GM19099 (cell line): Measurements from ENCODE around the gene BTG4.

Experiments used
- POLR2A ChIP-seq: IDR thresholded peaks from 3 replicates; pipeline ENCODE4 v1.6.1; 2011; ENCODE audit warnings: low read depth; ENCODE audit not compliant: insufficient read length; ENCODE audit errors: extremely low read depth

BTG4 gene

DNA sequence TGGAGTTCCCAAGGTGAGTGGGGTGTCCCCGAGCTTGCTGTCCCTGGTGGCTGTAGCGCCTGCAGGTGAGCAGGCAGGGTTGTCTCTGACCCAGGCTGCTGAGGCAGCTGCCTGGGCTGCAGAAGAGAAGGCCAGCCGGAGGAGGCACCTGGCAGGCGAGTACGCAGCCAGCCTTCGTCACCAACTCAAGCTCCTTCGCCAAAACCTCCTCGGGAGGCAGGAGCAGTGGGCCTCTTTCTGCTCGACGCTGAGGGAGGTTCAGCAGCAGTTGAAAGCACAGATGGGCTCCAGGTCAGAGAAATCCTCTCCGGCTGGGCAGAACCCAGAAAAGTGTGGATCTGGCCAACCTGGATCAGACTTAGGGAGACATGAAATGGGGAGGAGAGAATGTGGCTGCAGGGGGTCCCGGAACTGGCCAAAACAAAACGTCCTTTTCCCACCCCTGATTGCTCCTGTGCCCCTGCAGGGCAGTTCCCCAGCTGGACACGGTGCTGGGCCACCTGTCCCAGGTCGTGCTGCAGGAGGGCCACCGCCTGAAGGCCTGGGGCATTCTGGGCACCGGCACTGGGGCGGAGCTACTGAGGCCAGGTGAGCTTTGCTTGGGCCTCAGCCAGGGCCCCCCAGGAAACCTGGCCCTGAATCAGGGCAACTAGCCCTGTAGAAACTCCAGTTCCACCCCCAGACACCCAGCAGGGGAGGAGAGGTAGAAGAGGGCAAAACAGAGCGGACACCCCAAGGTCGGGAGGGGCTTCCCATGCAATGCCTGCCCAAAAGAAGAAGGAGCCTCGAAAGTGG lies 56.7 kb downstream of the BTG4 start:
- no peak for TF ChIP-seq POLR2A

DNA sequence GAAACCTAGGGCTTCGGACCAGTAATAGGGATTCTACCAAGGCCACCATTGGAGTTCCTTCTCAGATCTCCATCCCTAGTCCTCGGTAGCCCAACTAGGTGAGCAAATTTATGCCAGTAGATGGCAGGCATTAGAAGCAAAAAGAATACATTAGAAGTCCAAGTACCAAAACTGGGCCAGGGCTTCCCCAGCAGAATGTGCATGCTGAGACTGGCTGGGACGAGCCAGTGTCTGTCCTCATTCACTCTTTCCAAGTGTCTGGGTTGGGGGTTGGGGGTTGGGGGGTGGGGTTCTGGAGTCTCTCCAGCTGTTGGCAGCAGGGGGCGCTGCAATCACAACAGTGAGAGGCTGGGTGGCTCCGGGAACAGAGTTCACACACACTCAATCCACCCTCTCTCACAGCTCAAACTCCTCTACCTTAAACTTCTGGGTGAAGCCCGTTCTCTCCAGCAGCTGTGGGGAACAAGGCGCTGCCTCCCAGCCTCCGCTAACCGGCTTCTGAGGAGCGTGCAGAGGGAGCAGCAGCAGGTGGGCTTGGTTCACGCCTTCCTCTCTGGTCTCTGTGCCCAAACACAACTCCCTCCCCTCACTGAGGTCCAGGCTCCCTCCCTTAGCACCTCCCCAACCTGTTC lies 57.5 kb downstream of the BTG4 start:
- no peak for TF ChIP-seq POLR2A

DNA sequence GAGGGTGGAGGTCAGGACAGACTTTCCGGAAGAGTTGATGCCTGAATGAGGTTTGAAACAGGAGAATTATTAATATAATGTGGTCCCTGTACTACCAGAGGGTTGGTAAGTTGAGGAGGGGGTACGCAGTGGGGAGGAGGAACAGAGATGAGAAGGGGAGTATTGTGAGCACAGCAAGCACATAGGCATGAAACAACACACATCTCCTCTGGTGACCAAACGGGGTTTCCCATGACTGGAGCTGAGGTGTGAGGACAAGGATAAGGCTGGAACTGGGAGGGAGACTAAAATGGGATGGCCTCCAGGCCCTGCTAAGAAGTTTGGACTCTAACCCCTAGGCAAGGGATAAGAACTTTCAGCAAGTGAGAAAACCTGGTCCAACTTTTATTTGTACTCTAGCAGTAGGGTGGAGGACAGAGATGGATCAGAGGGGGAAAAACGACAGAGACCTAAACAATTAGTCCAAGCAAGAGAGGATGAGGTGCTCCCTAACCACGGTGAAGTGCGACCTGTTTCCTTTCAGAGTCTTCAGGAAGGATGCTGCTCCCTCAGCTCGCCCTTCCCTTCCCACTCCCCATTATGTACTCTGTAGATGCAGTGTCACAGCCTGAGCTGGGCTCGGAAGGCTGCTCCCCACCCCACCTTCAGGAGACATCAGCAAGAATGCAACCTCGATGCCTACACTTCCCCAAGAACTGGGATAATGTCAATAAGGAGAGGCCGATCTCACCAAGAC lies 59.2 kb downstream of the BTG4 start:
- no peak for TF ChIP-seq POLR2A

DNA sequence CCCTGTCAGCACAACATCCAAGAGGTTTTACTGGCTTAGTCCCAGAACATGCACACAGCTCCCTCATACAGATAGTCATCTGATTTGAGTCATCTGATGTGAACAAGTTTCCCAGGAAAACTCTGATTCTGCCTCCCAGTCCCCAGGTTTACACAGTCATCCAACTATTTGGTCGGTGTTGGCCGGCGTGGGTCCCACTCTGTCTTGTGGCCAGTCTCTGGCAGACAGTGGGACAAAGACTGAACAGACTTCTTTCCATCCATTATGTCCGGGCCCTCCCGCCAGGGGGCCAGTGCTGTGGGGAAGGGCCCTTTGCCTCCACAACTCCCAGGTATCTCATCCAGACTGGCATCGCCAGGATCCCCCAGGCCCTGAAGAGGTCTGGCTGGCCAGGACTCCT lies 60.0 kb downstream of the BTG4 start:
- no peak for TF ChIP-seq POLR2A

DNA sequence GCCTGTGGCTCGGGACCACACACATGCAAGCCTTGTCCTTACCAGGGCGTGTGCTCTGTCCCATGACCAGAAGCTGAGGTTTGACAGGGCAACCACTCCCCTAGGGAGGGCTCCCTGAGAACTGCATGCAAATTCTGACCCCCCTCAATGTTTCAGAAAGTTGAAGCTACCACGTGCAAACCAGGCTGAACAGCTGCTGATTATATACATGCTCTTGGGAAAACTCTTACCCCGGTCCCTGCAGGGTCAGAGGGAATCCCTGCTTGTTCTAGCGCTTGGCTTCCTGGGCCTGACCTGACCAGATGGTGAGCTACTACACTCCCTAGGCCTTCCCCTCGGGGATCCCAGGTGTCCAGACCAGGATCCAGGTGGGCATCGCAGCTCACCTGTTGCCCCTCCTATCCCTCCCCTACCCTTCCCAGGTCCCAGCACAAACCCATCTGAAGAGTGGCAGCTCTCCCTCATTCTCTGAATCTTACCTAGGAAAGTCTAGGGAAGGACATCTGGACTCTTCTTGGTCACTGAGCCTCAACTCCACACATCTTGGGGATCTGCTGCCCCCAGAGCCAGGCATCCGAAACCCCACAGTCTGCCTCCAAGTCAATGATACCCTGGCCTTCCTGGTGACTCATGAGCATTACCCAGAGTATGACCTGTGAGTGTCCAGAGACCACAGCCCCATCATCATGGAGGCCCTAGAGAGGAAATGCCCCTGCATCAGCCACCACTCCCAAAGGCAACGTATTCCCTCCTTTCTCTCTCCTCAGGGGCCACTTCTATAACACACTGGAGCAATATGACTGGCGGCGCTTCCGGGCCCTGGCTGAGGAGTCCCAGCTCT lies 61.5 kb downstream of the BTG4 start:
- no peak for TF ChIP-seq POLR2A

DNA sequence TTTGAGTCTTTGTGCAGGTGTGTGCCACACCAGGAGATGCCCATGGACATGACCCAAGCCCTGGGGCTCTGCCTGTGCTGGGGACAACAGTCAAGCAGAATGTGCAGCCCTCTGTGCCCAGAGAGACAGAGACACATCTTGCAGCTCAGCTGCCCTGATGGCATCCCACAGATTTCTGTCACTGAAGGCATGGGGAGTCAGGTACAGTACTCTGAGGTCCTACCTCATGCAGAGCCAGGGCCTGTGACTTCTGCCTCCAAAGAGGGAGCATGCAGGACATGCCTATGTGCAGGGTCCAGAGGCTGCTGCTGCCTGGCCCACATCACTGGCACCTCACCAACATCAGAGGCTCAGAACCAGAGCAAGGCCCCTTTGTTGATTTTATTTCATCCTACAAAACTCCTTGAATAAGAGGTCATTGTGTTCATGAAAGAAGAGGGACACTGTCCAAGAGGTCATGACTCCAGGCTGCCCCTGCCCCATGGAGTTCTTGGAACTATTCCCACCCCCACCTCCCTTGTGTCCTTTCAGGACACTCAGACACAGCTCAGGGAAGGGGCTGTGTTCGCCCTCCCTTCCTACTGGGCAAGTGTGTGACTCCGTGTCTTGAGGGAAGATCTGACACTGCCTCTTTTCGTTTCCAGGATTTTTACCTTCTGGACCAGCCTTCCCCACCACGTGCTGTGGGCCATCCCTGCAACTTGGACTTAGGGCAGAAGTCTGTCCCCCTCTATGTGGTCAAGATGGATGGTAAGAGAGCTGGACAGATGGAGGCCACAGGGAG lies 62.3 kb downstream of the BTG4 start:
- no peak for TF ChIP-seq POLR2A

DNA sequence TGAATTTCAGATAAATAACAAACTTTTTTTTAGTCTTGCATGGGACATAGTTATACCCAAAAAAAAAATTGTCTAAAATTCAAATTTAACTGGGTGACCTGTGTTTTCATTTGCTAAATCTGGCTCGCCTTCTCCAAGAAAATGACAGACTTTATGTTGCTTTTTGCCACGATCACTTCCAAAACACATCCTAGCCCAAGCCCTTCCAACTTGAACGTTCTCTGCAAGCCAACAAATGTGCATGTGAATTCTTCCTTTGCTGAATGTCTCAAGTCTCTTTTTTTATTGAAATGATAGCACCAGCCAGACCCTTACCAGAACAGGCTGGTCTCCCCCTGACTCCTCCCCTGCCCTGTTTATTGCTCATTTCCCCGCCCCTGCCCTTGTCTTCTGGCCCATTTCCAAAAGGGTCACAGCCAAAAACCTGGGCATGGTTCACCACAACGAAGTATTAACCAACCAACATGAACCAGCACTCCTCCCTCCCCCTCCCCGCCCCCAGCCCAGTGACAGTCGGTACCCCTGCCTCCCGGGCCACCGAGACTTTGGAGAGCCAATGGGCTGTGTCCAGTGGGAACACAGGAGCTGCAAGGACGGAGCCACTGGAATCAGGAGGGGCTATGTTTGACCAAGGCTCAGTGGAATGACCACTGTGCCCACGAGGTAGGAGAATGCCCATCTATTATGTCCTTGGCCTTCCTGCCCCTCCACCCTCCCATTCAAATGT lies 63.2 kb downstream of the BTG4 start:
- TF ChIP-seq POLR2A: no peak

DNA sequence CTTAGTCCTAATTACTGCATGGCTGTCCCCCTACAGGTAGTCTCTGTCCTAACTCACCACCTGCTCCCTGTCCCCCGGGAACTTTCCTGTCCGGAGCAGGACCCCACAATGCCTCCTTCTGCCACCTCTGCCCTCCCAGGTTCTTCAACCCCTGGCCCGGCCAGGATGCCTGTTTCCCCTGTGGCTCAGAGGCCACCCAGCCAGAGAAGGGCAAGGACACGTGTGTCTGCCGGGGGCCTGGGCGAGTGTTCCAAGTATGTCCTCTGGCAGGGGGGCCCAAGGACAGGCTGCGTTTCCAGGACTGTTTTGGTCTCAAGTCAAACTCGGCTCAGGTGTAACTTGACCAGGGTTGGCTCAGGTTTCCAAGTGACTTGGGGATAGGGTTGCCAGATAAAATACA lies 63.8 kb downstream of the BTG4 start:
- no peak for TF ChIP-seq POLR2A

DNA sequence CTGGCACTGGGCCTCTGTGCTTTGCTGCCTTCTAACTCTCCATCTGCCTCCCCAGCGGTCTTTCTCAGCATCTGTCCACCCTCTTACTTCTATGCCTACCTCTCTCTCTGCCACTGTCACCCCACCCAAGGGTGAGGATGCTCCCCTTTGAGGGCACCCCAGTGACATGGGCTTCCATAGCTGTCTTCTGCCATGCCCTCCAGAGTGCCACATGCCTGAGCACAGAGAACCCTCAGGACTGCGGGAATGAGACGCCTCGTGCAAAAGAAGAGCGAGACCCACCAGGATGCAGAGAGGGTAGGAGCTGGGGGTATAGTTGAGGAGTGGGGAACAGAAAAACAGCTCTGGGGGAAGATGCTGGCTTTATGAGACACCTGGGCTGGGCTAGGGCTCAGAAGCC lies 64.3 kb downstream of the BTG4 start:
- TF ChIP-seq POLR2A: no peak

DNA sequence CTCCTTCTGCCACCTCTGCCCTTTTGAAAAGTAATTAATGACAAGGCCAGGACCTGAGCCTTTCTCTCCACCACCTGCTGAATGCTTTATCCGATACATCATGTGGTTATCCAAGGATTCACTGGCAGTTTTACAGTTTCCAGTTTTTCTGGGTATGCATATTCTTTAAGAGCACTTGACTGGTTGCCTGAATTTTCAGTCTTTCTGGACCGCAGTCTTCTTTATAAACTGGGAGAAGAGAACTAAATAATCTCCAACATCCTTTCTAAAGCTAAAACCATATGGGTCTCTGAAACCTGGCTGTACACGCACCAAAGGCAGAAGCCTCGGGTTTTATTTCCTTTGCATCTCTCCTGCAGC lies 65.1 kb downstream of the BTG4 start:
- no peak for TF ChIP-seq POLR2A

DNA sequence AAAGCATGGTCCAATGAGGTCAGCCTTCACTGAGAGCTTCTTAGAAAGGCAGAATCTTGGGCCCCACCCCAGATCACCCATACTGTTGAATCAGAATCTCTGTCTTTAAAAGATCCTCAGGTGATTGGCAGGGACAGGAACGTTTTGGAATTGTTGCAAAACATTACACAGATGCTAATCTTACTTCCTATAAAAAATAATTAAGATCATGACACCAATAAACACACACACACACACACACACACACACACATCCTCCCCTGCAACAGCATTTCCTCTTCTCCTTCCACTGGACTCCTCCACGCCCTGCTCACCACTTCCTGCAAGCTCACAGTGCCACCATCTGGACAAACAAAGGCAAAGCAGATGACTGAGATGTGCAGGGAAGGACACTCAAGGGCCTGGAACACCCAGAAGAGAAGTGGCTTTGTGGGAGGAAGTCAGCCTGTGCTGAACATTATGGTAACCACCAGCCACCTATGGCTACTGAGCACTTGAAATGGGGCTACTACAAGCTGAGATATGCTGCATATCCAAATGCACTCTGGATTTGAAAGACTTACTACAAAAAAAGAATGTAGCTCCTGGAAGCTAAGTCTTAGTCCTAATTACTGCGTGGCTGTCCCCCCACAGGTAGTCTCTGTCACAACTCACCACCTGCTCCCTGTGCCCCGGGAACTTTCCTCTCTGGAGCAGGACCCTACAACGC lies 65.6 kb downstream of the BTG4 start:
- no peak for TF ChIP-seq POLR2A

DNA sequence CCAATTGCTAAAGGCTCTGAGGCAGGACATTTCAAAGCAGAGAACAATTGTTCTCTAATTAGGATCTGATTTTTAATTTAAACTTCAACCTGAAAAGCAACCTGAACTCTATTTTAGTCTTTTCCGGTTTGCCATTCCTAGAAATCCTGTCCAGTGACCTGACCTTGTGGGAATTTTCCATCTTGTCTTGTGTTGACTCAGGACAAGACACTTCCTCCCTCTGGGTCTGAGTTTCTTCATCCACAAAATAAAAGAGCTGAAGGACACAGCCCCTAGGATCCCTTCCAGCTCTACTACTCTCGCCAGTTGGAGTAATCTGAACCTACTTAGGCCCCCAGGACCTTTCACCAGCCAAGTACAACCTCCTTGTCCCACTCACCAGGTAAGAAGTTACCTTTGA lies 66.6 kb downstream of the BTG4 start:
- TF ChIP-seq POLR2A: no peak
